ENCODE data around the gene MTMR12. TPM values are rescaled to one million over a fixed set of nuclear protein-coding genes. Genes with fewer than 3 reads are reported as not detected.

The MTMR12 gene
- total and polyA plus RNA-seq, 10 donors: 6.8 to 42.2 (median 27.9) TPM

GRCh38 chr5:32312197-32312594, 543 bp downstream of the MTMR12 start:
- no peaks in the 10 kb centered on the region for H3K27me3 ChIP-seq (replicated peaks in 1 of 7)
- H3K4me3 ChIP-seq: peak overlapping the region; percentile 53 to 91 (median 82)
- no peaks in the 10 kb centered on the region for H3K9me3 ChIP-seq
- 0 to 1% (median 1%) methylated on average over 13 to 34 of the region's 34 CpGs for WGBS, 5 donors
- peak; percentile 76 to 80 (median 79) for TF ChIP-seq POLR2AphosphoS5 (IDR thresholded peaks at IDR 0.05)
- no peak for TF ChIP-seq CTCF (IDR thresholded peaks at IDR 0.05 in 8 of 11, conservative IDR thresholded peaks at IDR 0.05 in 3 of 11)
- TF ChIP-seq POLR2A (IDR thresholded peaks at IDR 0.05): peak in 1 of 3 donors; percentile 34
- H3K36me3 ChIP-seq: no peaks in the 10 kb centered on the region
- H3K27ac ChIP-seq: peak overlapping the region; percentile 86 to 99 (median 98)
- intact Hi-C loops (cut with DNase I; ENCODE audit: low total_unique reads): no loop called here
- H3K4me1 ChIP-seq: peaks cover 19 to 59% (median 42%) of the 10 kb centered on the region in 6 donors
- peak; percentile 94 for DNase-seq

- no peak for TF ChIP-seq POLR2AphosphoS5 (IDR thresholded peaks at IDR 0.05)
- WGBS, 5 donors: 31 to 49% (median 43%) methylated on average over 16 of the region's 16 CpGs
- Histone ChIP-seq H3K4me3 (peak overlapping the region in 7 of 8 donors; percentile 70 to 91 (median 85)), H3K27me3 (replicated peaks in 1 of 7) (no peaks in the 10 kb centered on the region), H3K27ac (peak overlapping the region; percentile 86 to 99 (median 98)), H3K4me1 (peaks cover 19 to 64% (median 42%) of the 10 kb centered on the region in 6 donors), H3K36me3 (no peaks in the 10 kb centered on the region), H3K9me3 (no peaks in the 10 kb centered on the region)
- intact Hi-C loops (cut with DNase I; ENCODE audit: low total_unique reads): no loop called here
- DNase-seq: peak; percentile 81
These were observed 1.1 kb downstream of the MTMR12 start for GRCh38 chr5:32311404-32312196.

GRCh38 chr5:32309761-32310160, 3.0 kb downstream of the MTMR12 start:
- WGBS, 5 donors: 30 to 55% (median 44%) methylated on average over 6 of the region's 6 CpGs
- Histone ChIP-seq H3K27me3 (replicated peaks in 1 of 7) (no peaks in the 10 kb centered on the region), H3K27ac (peak overlapping the region in 3 of 8 donors; percentile 24 to 37 (median 28)), H3K4me3 (peak overlapping the region in 1 of 8 donors; percentile 32), H3K9me3 (no peaks in the 10 kb centered on the region), H3K4me1 (peaks cover 19 to 82% (median 44%) of the 10 kb centered on the region in 6 donors), H3K36me3 (no peaks in the 10 kb centered on the region)
- no peak for DNase-seq
- TF ChIP-seq POLR2A (IDR thresholded peaks at IDR 0.05) (no peak), POLR2AphosphoS5 (IDR thresholded peaks at IDR 0.05) (no peak), CTCF (IDR thresholded peaks at IDR 0.05 in 8 of 11, conservative IDR thresholded peaks at IDR 0.05 in 3 of 11) (no peak)
- intact Hi-C loops (cut with DNase I; ENCODE audit: low total_unique reads): no loop called here

GRCh38 chr5:32308946-32309345, 3.8 kb downstream of the MTMR12 start:
- WGBS, 5 donors: 37 to 44% (median 41%) methylated on average over 3 of the region's 3 CpGs
- H3K36me3 ChIP-seq: no peaks in the 10 kb centered on the region
- no peaks in the 10 kb centered on the region for H3K27me3 ChIP-seq (replicated peaks in 1 of 7)
- peaks cover 19 to 86% (median 50%) of the 10 kb centered on the region in 6 donors for H3K4me1 ChIP-seq
- no peak for DNase-seq
- H3K4me3 ChIP-seq: no peak overlapping the region
- H3K9me3 ChIP-seq: no peaks in the 10 kb centered on the region
- H3K27ac ChIP-seq: peak overlapping the region in 5 of 8 donors; percentile 1 to 54 (median 31)
- TF ChIP-seq POLR2A (IDR thresholded peaks at IDR 0.05) (no peak), CTCF (IDR thresholded peaks at IDR 0.05 in 8 of 11, conservative IDR thresholded peaks at IDR 0.05 in 3 of 11) (no peak), POLR2AphosphoS5 (IDR thresholded peaks at IDR 0.05) (no peak)
- intact Hi-C loops (cut with DNase I; ENCODE audit: low total_unique reads): no loop called here
